ENCODE results near the gene WASHC4.

The WASHC4 gene

GRCh38 chr12:105214670-105215375, 107.3 kb downstream of the WASHC4 start:
- no peak for DNase-seq

GRCh38 chr12:105218434-105218833, 110.9 kb downstream of the WASHC4 start:
- DNase-seq, result no peak

Data from femur (tissue), 1 donor.